ENCODE measurements around the gene PGR.

DNA sequence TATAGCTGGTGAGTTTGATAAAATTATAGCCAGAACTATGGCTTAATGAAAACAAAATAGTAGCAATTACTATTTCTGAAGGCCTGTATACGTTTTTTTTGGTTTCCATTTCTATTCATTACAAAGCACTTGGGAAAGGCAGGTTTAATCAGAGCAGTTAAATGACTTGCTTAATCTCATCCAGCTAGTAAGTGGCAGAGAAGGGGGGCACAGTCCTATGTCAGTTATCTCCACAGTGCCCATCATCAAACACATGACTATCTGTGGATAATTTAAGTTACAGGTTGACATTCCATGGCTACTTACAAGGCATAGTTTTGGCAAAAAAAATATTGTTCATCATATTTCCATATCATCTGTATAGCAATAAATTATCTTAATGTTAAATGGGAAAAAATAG, 93.7 kb downstream of the PGR start:
- TF ChIP-seq POLR2A (IDR thresholded peaks at IDR 0.05) (no peak), CTCF (IDR thresholded peaks at IDR 0.05) (no peak)
